Upper lobe of left lung (tissue), 4 donors: Measurements from ENCODE around the gene KCNH8.

Experiments
- CTCF ChIP-seq, 6 experiments: fragments of 450-650 bp in 4 of 6; fragments of 200-600 bp in 2 of 6; sonication (generic) in 2 of 6; IDR thresholded peaks; one replicate each; pipeline ENCODE4 v1.5.1; 2016 to 2019; ENCODE audit warnings: antibody characterized with exemption in 6 of 6
- EP300 ChIP-seq, 4 donors: sonication (generic); formaldehyde crosslinking; IDR thresholded peaks; one replicate each; pipeline ENCODE4 v1.5.1; 2017; ENCODE audit warnings: antibody characterized with exemption in 4 of 4, control low read depth in 2 of 4
- POLR2A ChIP-seq, 4 donors: fragments of 450-650 bp; IDR thresholded peaks; one replicate each; pipeline ENCODE4 v1.5.1; 2016 to 2017; ENCODE audit warnings: antibody characterized with exemption in 4 of 4, mild to moderate bottlenecking in 2 of 4
- POLR2AphosphoS5 ChIP-seq, 2 donors: sonication (generic); formaldehyde crosslinking; IDR thresholded peaks; one replicate each; pipeline ENCODE4 v1.5.1; 2017; ENCODE audit warnings: antibody characterized with exemption in 2 of 2

- TF ChIP-seq CTCF (IDR thresholded peaks at IDR 0.05): no peak
- TF ChIP-seq POLR2A (IDR thresholded peaks at IDR 0.05): no peak
- TF ChIP-seq POLR2AphosphoS5 (IDR thresholded peaks at IDR 0.05): no peak
- no peak for TF ChIP-seq EP300 (IDR thresholded peaks at IDR 0.05)
Measured at GRCh38 chr3:19526071-19526470, 377.8 kb downstream of the KCNH8 start.
